ENCODE measurements around the gene GOT1. TPM values are rescaled to one million over a fixed set of nuclear protein-coding genes. Genes with fewer than 3 reads are reported as not detected.

The GOT1 gene
- total RNA-seq, 4 donors from 2014 or later = 18.4 to 35.0 (median 22.6) TPM

- Histone ChIP-seq H3K4me3 (no peak overlapping the region), H3K27ac (no peak overlapping the region), H3K9me3 (no peaks in the 10 kb centered on the region), H3K4me1 (no peaks in the 10 kb centered on the region), H3K27me3 (no peaks in the 10 kb centered on the region), H3K36me3 (no peaks in the 10 kb centered on the region)
- TF ChIP-seq POLR2A (IDR thresholded peaks at IDR 0.05) (no peak), CTCF (IDR thresholded peaks at IDR 0.05) (no peak)
- no peak for DNase-seq
- intact Hi-C loops (cut with DNase I; ENCODE audit: low total_unique reads) = no loop called here
Measured at GRCh38 chr10:99460070-99460469, 29.6 kb upstream of the GOT1 start.

GRCh38 chr10:99459217-99459616 lies 28.8 kb upstream of the GOT1 start:
- no peaks in the 10 kb centered on the region for H3K4me1 ChIP-seq
- H3K27ac ChIP-seq = no peak overlapping the region
- H3K4me3 ChIP-seq = no peak overlapping the region
- no peaks in the 10 kb centered on the region for H3K36me3 ChIP-seq
- intact Hi-C loops (cut with DNase I; ENCODE audit: low total_unique reads) = no loop called here
- H3K9me3 ChIP-seq = no peaks in the 10 kb centered on the region
- H3K27me3 ChIP-seq = no peaks in the 10 kb centered on the region
- no peak for TF ChIP-seq POLR2A (IDR thresholded peaks at IDR 0.05)
- no peak for TF ChIP-seq CTCF (IDR thresholded peaks at IDR 0.05)
- no peak for DNase-seq

GRCh38 chr10:99457813-99458212 lies 27.4 kb upstream of the GOT1 start:
- no peaks in the 10 kb centered on the region for H3K4me1 ChIP-seq
- H3K4me3 ChIP-seq = no peak overlapping the region
- DNase-seq = no peak
- H3K36me3 ChIP-seq = no peaks in the 10 kb centered on the region
- H3K9me3 ChIP-seq = no peaks in the 10 kb centered on the region
- no peak overlapping the region for H3K27ac ChIP-seq
- intact Hi-C loops (cut with DNase I; ENCODE audit: low total_unique reads) = no loop called here
- TF ChIP-seq CTCF (IDR thresholded peaks at IDR 0.05) (no peak), POLR2A (IDR thresholded peaks at IDR 0.05) (no peak)
- no peaks in the 10 kb centered on the region for H3K27me3 ChIP-seq

DNA sequence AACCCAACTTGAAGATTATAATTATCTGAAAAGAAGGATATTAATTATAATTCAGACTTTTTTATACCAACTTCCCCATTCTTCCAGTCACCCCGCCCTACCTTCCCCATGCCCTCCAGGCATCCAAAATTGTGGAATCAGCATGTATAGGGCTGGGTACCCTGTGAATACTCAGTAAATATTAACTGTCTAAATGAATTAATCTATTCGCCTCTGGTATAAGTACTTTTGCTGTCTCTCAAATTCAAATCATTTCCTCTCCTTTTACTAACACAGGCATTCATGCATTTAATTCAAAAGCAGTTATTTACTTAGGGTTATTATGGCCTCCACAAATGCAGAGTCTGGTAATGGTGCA lies 26.5 kb upstream of the GOT1 start:
- no peak for DNase-seq
- H3K27ac ChIP-seq = no peak overlapping the region
- intact Hi-C loops (cut with DNase I; ENCODE audit: low total_unique reads) = no loop called here
- no peaks in the 10 kb centered on the region for H3K9me3 ChIP-seq
- no peaks in the 10 kb centered on the region for H3K4me1 ChIP-seq
- no peaks in the 10 kb centered on the region for H3K36me3 ChIP-seq
- TF ChIP-seq CTCF (IDR thresholded peaks at IDR 0.05) (no peak), POLR2A (IDR thresholded peaks at IDR 0.05) (no peak)
- no peak overlapping the region for H3K4me3 ChIP-seq
- no peaks in the 10 kb centered on the region for H3K27me3 ChIP-seq

GRCh38 chr10:99456207-99456930 lies 25.9 kb upstream of the GOT1 start:
- Histone ChIP-seq H3K27me3 (no peaks in the 10 kb centered on the region), H3K36me3 (no peaks in the 10 kb centered on the region), H3K27ac (no peak overlapping the region), H3K4me3 (no peak overlapping the region), H3K4me1 (no peaks in the 10 kb centered on the region), H3K9me3 (no peaks in the 10 kb centered on the region)
- no peak for TF ChIP-seq CTCF (IDR thresholded peaks at IDR 0.05)
- TF ChIP-seq POLR2A (IDR thresholded peaks at IDR 0.05) = no peak
- no peak for DNase-seq
- intact Hi-C loops (cut with DNase I; ENCODE audit: low total_unique reads) = no loop called here

All from uterus (tissue), 4 donors.